Fibroblast of villous mesenchyme (primary cell): Measurements from ENCODE around the gene TSPEAR. TPM values are rescaled to one million over a fixed set of nuclear protein-coding genes. Genes with fewer than 3 reads are reported as not detected.

Source experiments
- DNase-seq: peaks from one replicate; pipeline ENCODE4 v3.0.0-alpha.2; 2010; ENCODE audit warnings: low read depth
- H3K4me3 ChIP-seq: 2 replicates; pipeline ENCODE4 v1.5.1; 2011; ENCODE audit warnings: low read depth, mild to moderate bottlenecking, low read length
- CTCF ChIP-seq: IDR thresholded peaks from 2 replicates; pipeline ENCODE4 v1.5.1; 2012; ENCODE audit warnings: low read depth, mild to moderate bottlenecking, low read length; ENCODE audit not compliant: insufficient read depth
- total RNA-seq: library from RNA; depleted of rRNA; stranded (reverse); fragments of >200 nt; gene quantifications from 2 replicates; pipeline ENCODE4 v1.2.3, GENCODE V29; 2012

Gene TSPEAR
- total RNA-seq, 1 donor, result not detected

- no peak for TF ChIP-seq CTCF
- no peak for DNase-seq
- no peak overlapping the region for H3K4me3 ChIP-seq
Measured at GRCh38 chr21:44509539-44509938, 201.8 kb downstream of the TSPEAR start.

- no peak for DNase-seq
- H3K4me3 ChIP-seq, result no peak overlapping the region
- TF ChIP-seq CTCF, result no peak
Measured at GRCh38 chr21:44508711-44509445, 202.5 kb downstream of the TSPEAR start.

- TF ChIP-seq CTCF, result no peak
- DNase-seq, result no peak
Measured at GRCh38 chr21:44508426-44508710, 203.0 kb downstream of the TSPEAR start.

GRCh38 chr21:44507673-44508425 lies 203.5 kb downstream of the TSPEAR start:
- no peak for DNase-seq
- no peak for TF ChIP-seq CTCF
- H3K4me3 ChIP-seq, result no peak overlapping the region

More at GRCh38 chr21:44508426-44508710, 203.0 kb downstream of the TSPEAR start:
- H3K4me3 ChIP-seq, result no peak overlapping the region

GRCh38 chr21:44506279-44507255 lies 204.8 kb downstream of the TSPEAR start:
- DNase-seq, result no peak
- H3K4me3 ChIP-seq, result no peak overlapping the region

More at GRCh38 chr21:44506279-44507255, 204.8 kb downstream of the TSPEAR start:
- no peak for TF ChIP-seq CTCF
